GM19455 (cell line): Measurements from ENCODE around the gene EHBP1L1.

ENCODE experiments used
- ATAC-seq: cut with Tn5 transposase; IDR thresholded peaks from one replicate; pipeline ENCODE4 v1.9.1; 2021; ENCODE audit not compliant: unreplicated experiment

EHBP1L1 gene

DNA sequence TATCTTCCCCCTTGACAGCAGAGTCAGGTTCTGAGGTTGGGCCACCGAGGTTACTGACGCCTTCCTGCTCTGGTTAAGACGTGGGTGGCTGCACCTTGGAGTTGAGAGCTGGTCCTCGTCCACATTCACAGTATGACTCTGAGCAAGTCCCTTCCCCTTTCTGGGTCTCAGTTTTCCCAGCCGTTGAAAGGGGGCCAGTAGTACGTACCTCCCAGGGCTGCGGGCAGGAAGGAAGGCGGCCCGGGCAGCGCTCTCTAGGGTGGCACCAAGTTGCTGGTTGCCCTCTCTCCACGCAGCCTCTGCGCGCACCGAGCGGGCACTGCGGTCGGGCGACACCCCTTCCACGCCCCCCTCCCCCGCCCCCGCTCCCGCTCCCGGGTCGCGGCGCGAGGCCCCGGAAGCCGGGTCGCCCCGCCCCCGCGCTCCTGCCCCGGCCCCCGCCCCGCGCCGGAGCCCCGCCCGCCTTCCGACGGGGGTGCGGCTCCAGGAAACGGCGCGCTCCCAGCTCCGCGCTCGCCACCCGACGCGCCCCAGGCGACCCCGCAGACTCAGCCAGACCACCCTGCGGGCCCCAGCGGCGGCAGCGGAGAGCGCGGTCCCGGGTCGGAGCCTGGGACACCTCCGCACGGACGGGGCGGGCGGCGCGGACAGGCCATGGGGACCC lies at the start of gene EHBP1L1:
Gene EHBP1L1, plus strand, starts transcription at position 486 of the 664 bp plus-strand sequence. CDS start 250 bp downstream, outside the sequence.
- no peak for ATAC-seq

DNA sequence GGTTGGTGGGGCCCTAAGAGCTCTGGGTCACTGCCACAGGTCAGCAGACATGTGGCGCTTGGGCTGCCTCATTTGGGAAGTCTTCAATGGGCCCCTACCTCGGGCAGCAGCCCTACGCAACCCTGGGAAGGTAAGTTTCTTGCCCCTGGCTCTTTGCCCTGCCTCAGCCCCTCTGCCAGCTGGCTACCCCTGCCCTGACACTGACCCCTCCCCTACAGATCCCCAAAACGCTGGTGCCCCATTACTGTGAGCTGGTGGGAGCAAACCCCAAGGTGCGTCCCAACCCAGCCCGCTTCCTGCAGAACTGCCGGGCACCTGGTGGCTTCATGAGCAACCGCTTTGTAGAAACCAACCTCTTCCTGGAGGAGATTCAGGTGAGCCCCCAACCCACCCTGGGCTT lies 49.1 kb upstream of the EHBP1L1 start:
- no peak for ATAC-seq

DNA sequence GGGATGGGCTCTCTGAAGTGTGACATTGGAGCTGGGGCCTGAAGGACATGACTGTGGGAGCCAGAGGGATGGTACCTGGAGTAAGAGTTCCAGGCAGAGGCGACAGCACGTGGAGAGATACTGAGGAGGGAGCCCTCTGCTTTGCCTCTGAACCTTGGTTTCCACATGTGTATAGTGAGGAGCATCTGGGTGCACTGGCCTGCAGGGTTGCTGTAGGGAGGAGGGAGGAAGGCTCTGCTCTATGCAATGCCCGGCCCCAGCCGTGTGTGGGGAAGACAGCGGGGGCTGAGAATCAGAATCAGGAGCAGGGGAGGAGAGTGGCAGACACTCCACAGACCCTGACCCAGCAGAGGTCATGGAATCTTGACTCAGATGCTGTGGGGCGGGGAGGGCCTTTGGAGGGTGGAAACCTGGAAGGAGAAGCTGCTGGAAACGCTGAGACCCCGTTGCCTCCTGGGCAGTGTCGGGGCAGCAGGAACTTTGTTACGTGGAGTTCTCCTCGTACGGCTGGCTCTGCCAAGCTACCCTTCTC lies 47.0 kb upstream of the EHBP1L1 start:
- ATAC-seq: no peak

DNA sequence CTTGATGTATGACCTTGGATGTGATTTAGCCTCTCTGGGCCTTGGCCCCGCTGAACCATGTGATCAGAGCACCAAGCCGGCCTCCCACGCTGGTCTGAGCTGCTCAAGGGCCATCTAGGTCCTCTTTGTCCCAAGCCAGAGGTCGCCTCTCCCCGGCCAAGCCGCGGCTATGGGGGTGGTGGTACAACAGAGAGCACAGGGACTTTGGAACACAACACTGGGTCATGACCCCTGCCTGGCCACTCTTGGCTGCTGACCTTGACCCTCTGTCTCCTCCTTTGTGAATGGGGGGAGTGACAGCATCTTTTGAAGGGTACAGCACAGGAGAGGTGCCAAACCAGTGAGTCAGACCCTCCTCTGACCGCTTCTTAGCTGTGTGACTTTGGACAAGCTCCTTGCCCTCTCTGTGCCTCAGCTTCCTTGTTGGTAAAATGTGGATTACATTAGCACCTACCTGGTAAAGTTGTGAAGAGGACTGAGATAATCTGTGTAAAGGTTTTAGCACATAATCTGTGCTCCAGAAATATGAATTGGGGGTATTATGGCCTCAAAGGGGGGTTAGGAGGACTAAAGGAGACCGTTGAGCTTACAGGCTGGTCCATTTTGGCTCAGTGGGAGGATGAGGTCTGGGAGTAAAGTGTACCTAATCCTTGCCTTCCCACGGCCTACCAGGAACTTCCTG lies 46.2 kb upstream of the EHBP1L1 start:
- ATAC-seq: no peak

DNA sequence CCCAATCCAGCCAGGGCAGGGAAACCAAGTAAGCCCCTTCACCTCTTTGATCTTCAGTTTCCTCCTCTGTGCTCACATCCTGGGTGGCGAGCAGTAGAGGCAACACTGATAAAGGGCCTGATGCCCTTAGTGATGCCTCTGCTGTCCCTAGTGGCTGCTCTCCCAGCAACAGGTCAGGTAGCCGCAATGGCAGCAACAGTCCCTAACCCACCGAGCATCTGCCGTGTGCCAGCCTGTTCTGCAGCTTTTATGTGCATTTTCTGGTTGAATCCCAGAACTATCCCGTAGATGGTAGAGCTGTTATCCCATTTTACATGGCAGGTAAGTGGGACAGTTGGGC lies 45.7 kb upstream of the EHBP1L1 start:
- ATAC-seq: no peak

DNA sequence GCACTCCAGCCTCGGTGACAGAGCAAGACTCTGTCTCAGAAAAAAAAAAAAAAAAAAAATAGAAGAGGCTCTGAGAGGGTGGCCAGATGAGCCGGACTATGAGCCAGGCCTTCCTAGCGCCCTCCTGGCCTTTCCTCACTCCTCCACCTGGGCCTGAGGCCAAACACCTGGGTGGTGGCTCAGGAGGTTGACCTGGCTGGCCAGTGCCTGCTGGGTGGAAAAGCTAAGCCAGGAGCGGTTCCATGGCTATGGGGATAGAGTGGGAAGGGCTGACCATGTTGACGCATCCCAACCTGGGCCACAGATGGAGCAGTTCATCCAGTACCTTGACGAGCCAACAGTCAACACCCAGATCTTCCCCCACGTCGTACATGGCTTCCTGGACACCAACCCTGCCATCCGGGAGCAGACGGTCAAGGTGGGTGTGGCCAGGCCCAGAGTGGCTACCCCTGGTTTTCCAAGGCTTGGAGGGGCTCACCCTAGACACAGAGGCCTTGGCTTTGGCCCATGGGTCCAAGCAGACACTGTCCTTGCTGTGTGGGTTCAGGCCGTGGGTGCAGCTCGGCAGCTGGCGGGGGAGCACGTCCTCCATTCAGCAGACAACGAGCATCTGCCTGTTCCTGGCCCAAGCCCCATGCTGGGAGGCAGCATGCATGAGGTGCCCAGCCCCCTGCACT lies 43.3 kb upstream of the EHBP1L1 start:
- no peak for ATAC-seq

DNA sequence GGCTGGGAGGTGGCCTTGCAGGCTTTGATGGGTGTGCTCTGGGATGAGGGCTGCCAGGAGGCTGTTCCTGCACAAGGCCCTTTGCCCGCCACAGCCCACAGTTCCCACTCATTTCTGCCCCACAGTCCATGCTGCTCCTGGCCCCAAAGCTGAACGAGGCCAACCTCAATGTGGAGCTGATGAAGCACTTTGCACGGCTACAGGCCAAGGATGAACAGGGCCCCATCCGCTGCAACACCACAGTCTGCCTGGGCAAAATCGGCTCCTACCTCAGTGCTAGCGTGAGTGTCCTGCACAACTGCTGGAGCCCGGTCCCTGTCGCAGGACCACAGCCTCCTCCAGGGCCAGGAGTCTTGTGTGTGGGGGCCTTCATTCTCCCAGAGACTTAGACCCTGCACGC lies 40.8 kb upstream of the EHBP1L1 start:
- ATAC-seq: no peak

DNA sequence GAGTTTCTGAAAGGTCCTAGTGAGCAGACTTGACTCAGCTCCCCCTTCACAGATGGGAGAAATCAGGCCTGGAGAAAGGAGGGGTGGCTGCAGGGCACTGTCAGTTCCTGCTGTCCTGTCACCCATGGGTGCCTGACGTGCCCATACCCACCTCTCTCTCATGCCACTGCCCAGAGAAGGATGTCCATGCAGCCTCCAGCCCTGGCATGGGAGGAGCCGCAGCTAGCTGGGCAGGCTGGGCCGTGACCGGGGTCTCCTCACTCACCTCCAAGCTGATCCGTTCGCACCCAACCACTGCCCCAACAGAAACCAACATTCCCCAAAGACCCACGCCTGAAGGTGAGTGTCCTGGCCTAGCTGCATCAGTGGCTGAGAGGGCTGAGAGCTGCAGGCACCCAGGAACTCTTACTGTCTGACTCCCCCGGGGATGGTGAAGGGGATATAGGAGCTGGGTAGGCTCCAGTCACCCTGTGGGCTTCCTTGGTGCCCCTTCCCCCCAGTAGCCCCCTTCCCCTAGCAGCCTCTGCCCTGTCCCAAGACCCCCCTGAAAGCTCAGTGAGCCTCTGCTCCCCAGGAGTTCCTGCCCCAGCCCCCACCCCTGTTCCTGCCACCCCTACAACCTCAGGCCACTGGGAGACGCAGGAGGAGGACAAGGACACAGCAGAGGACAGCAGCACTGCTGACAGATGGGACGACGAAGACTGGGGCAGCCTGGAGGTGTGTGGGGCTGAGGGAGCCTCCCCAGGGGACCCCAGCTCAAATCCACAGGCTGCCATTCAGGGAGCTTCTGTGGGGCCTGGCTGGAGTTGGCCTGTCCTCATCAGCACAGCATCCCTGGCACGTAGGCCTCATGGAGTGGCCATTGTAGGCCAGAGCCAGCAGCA lies 39.2 kb upstream of the EHBP1L1 start:
- no peak for ATAC-seq

DNA sequence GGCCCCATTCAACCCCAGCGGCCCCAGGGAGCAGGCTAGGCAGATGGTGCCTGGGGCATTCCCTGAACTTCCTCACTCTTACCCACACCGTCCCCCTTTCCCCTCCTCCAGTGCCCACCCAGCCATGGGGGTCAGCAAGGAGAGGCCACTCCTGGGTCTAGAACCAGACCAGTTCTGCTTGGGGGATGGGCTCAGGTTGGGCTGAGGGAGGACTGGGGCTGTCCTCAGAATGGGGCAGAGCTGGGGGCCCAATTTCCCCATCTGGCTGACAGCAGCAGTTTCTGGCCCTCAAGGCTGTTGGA lies 38.6 kb upstream of the EHBP1L1 start:
- ATAC-seq: no peak

DNA sequence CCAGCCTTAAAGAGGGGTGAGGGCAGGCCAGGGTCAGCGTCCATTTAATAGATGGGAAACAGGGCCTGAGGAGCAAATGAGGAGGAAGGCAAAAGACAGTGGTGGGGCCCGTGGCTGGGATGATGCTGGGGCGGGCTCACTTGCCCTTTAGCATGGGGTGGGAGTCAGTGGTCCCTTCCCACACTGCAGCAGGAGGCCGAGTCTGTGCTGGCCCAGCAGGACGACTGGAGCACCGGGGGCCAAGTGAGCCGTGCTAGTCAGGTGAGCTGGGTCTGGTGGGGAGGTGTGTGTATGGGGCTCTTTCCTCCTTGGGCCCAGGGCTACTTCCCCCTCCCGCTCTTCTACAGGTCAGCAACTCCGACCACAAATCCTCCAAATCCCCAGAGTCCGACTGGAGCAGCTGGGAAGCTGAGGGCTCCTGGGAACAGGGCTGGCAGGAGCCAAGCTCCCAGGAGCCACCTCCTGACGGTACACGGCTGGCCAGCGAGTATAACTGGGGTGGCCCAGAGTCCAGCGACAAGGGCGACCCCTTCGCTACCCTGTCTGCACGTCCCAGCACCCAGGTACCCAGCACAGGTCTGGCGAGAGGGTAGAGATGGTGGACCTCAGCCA lies 38.1 kb upstream of the EHBP1L1 start:
- no peak for ATAC-seq

DNA sequence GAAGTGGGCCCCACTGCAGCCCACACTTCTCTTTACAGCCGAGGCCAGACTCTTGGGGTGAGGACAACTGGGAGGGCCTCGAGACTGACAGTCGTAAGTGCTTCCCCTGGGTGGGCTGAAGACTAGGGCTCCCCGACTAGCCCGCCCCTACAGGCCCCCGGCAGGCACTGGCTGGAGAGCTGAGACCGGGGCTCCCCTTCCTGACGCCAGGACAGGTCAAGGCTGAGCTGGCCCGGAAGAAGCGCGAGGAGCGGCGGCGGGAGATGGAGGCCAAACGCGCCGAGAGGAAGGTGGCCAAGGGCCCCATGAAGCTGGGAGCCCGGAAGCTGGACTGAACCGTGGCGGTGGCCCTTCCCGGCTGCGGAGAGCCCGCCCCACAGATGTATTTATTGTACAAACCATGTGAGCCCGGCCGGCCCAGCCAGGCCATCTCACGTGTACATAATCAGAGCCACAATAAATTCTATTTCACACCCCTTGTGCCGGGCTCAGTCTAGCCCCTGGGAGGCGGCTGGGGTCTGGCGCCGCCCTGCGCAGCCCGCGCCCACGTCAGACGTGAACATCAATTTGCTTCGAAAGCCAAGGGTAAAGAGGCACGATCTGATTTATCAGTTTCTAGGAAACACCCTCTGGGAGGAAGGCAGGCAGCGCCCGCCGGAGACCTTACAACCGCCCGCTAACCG lies 37.5 kb upstream of the EHBP1L1 start:
- no peak for ATAC-seq

DNA sequence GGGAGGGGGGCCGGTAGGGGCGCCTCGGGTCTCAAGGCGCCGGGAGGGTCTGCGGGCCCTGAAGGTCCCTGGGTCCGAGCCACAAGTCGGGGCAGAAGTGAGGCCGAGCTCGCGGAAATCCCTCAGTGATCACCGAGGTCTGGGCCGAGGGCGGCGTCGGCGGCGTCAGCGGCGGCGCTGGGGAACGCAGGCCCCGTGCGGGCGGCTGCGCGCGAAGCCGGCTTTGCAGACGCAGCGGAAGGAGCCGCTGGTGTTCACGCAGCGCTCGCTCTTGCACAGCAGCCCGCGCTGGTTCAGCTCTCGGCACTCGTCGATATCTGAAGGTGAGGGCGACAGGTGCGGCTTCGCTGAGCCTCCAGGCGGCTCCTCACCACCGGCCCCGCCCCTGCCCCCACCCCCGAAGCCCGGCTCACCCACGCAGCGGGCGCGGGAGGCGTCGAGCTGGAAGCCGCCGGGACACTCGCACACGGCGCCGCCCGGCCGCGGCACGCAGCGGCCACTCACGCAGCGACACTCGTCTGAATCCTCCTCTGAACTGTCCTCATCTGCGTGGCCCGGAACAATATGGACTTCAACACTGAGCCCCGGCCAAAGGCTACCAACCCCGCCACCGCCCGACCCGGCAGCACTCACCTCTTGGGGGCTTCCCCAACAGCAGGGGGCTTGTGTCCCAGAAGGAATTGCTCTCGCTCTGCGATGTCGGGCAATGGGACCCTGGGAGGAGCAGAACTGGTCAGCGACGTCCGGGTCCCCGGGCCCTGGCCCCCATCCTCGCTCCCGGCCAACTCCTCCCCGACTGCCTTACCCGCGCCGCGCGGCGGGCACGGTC lies 36.7 kb upstream of the EHBP1L1 start:
- ATAC-seq: no peak

DNA sequence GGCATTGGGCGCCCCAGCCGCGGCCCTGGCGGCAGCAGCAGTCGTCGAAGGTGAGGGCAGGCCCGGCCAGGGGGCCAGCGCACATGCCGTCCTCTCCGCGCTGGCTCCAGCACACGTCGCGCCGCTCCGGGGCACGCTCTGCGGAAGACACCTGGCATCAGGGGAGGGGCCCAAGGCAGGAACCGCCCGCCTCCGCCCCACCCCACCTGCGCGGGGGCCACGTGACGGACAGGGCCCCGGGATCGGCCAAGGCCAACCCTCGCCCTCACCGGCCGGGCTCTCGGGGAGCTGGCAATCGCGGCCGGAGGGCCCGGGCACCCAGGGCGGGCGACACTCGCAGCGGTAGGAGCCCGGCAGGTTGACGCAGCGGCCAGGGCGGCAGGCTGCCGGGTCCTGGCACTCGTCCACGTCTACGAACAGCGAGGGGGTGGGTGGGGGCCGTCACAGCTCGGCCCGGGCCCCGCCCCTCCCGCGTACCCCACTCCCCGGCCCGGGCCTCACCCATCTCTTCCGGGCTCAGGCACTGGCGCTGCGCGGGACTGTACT lies 36.0 kb upstream of the EHBP1L1 start:
- peak; percentile 54 for ATAC-seq

DNA sequence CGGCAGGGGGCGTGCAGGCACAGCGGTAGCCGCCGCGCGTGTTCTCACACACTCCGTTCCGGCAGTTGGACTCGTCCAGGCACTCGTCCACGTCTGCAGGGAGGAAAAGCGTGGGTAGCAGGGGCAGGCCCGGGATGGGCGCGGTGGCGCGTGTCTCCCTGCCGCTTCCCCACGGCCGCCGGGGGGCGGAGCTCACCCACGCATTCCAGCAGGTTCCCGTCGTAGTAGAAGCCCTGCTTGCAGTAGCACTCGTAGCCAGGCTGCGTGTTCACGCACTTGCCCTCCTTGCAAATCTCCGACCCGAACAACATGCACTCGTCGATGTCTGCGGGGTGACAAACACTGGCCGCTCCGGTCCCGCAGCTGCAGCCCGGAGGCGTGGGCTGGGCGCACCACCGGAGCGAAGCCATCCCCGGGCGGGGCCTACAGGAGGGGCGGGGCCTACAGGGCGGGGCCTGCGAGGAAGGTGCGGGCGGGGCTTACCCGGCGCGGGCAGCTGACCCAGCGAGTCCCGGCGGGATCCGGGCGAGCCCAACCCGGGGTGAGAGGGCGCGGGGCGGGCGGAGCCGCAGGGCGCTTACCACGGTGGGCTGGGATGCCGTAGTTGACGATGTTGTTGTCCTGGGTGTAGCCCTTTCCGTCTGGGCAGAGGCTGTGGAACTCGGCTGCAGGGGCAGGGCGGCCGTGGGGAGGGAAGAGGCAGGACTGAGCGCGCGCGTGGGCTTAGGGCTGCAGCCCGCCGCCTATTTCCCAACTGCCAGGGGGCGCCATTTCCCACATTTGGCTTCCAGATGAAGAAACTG lies 35.4 kb upstream of the EHBP1L1 start:
- ATAC-seq: peak; percentile 65

DNA sequence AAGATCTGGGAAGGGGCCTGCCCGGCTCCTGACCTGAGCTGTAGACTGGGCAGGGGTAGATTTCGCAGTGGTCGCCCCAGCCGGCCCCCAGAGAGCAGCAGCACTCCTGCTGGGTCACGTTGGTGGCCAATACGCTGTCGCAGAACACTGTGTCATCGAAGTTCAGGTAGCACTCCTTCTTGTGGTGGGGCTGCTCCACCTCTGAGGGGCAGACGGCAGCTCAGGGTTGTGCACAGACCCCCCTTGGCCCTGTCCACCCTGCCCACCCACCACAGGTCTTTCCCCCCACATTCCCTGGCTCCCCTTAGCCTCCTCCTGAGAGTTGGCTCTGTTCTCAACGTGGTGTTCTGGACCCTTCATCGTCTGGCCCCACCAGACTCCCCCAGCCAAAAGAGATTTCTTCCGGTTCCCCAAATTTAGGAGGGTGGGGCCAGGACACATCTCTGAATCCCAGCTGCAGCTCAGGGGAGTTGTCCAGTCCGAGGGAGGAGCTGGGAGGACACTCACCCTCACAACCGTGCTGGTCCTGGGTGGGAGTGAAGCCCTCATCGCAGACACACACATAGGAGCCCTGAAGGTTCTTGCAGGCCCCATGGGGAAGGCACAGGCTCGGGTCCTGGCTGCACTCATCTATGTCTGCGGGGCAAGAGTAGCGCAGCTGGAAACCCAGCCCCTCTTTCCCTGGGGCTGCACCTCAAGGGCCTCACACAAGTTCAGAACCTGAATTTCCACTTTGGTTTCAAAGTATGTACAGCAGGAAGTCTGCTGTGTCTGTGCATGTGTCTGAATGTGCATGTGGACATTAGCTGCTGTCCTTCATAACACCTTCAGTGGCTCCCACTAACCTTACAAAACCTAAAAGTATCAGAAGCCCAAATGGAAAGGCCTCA lies 34.5 kb upstream of the EHBP1L1 start:
- ATAC-seq: no peak

DNA sequence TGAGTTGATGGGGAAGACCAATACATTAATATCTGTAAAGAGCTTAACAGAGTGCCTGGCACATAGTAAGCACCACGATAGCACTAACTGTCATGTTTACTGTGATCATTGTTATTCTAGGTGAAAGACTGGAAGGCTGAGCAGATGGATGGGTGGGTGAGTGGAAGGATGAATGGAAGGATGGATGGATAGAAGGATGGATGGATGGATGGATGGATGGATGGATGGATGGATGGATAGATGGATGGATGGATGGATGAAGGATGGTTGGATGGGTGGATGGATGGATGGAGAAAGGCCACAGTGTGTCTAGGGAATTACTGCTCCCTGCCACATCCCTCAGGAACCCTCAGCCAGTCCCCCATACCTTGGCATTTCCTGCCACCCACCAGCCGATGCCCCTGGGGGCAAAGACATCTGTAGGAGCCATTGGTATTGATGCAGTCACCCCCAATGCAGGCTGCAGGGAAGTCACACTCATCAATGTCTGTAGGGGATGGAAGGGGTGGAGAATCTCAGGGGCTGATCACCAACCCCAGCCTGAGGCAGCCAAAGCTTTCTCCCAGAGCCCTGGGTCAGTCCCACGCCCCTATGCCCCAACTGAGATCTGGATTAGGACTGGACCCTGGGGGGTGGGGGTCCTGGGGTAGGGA lies 33.0 kb upstream of the EHBP1L1 start:
- no peak for ATAC-seq

DNA sequence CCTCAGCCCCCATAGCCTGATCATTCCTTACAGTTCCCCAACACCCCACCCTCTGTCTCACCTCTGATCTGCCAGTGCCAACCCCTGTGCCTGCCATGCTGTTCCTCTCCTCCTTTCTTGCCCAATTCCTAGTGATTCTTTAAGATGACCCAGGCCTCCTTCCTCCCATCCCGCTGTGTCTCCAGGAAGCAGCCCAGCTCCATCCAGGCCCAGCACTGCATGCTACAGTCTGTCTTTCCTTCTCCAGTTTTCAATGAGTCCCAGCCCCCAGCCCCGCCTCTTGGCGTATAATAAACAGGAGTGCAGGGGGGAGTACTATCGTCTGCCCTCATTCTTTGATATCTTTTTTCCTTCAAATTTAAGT lies 30.0 kb upstream of the EHBP1L1 start:
- ATAC-seq: no peak
